ENCODE results near the gene DOCK8.
"Not testable (repeated sequence)": the region's sequence is repeated elsewhere in the genome, so short reads cannot be mapped to it uniquely, and the experiment has no call there.

Gene DOCK8

GRCh38 chr9:392077-392804, 177.6 kb downstream of the DOCK8 start:
- Histone ChIP-seq H3K36me3 (ENCODE audit: control insufficient read depth, insufficient read depth, low read length) (no peaks in the 10 kb centered on the region), H3K27me3 (ENCODE audit: control insufficient read depth, insufficient read depth, low read length) (no peaks in the 10 kb centered on the region), H3K4me3 (ENCODE audit: low read length) (no peak overlapping the region), H3K4me1 (ENCODE audit: control insufficient read depth, insufficient read depth, low read length) (no peaks in the 10 kb centered on the region), H3K9me3 (ENCODE audit: control insufficient read depth, low read length) (no peaks in the 10 kb centered on the region), H3K9ac (ENCODE audit: low read length) (no peak overlapping the region)

- H3K36me3 ChIP-seq (ENCODE audit: control insufficient read depth, insufficient read depth, low read length): no peaks in the 10 kb centered on the region
- no peak overlapping the region for H3K9ac ChIP-seq (ENCODE audit: low read length)
- H3K4me1 ChIP-seq (ENCODE audit: control insufficient read depth, insufficient read depth, low read length): no peaks in the 10 kb centered on the region
- H3K27me3 ChIP-seq (ENCODE audit: control insufficient read depth, insufficient read depth, low read length): no peaks in the 10 kb centered on the region
- H3K9me3 ChIP-seq (ENCODE audit: control insufficient read depth, low read length): no peaks in the 10 kb centered on the region
- H3K4me3 ChIP-seq (ENCODE audit: low read length): no peak overlapping the region
Observed at GRCh38 chr9:394347-395052, 179.8 kb downstream of the DOCK8 start.

- H3K4me3 ChIP-seq (ENCODE audit: low read length): no peak overlapping the region
- no peak overlapping the region for H3K9ac ChIP-seq (ENCODE audit: low read length)
- H3K36me3 ChIP-seq (ENCODE audit: control insufficient read depth, insufficient read depth, low read length): no peaks in the 10 kb centered on the region
- no peaks in the 10 kb centered on the region for H3K9me3 ChIP-seq (ENCODE audit: control insufficient read depth, low read length)
- no peaks in the 10 kb centered on the region for H3K27me3 ChIP-seq (ENCODE audit: control insufficient read depth, insufficient read depth, low read length)
- H3K4me1 ChIP-seq (ENCODE audit: control insufficient read depth, insufficient read depth, low read length): no peaks in the 10 kb centered on the region
Observed at GRCh38 chr9:396396-396795, 181.7 kb downstream of the DOCK8 start.

GRCh38 chr9:398085-398484, 183.4 kb downstream of the DOCK8 start:
- Histone ChIP-seq H3K9me3 (ENCODE audit: control insufficient read depth, low read length) (no peaks in the 10 kb centered on the region), H3K4me3 (ENCODE audit: low read length) (no peak overlapping the region), H3K9ac (ENCODE audit: low read length) (no peak overlapping the region), H3K27me3 (ENCODE audit: control insufficient read depth, insufficient read depth, low read length) (no peaks in the 10 kb centered on the region), H3K4me1 (ENCODE audit: control insufficient read depth, insufficient read depth, low read length) (no peaks in the 10 kb centered on the region), H3K36me3 (ENCODE audit: control insufficient read depth, insufficient read depth, low read length) (no peaks in the 10 kb centered on the region)

- no peaks in the 10 kb centered on the region for H3K36me3 ChIP-seq (ENCODE audit: control insufficient read depth, insufficient read depth, low read length)
- no peaks in the 10 kb centered on the region for H3K27me3 ChIP-seq (ENCODE audit: control insufficient read depth, insufficient read depth, low read length)
- no peak overlapping the region for H3K9ac ChIP-seq (ENCODE audit: low read length)
- no peaks in the 10 kb centered on the region for H3K4me1 ChIP-seq (ENCODE audit: control insufficient read depth, insufficient read depth, low read length)
- no peaks in the 10 kb centered on the region for H3K9me3 ChIP-seq (ENCODE audit: control insufficient read depth, low read length)
- no peak overlapping the region for H3K4me3 ChIP-seq (ENCODE audit: low read length)
Observed at GRCh38 chr9:401223-401622, 186.6 kb downstream of the DOCK8 start.

GRCh38 chr9:404234-404633, 189.6 kb downstream of the DOCK8 start:
- H3K36me3 ChIP-seq (ENCODE audit: control insufficient read depth, insufficient read depth, low read length): no peaks in the 10 kb centered on the region
- no peak overlapping the region for H3K4me3 ChIP-seq (ENCODE audit: low read length)
- H3K27me3 ChIP-seq (ENCODE audit: control insufficient read depth, insufficient read depth, low read length): no peaks in the 10 kb centered on the region
- no peaks in the 10 kb centered on the region for H3K9me3 ChIP-seq (ENCODE audit: control insufficient read depth, low read length)
- H3K4me1 ChIP-seq (ENCODE audit: control insufficient read depth, insufficient read depth, low read length): no peaks in the 10 kb centered on the region
- H3K9ac ChIP-seq (ENCODE audit: low read length): no peak overlapping the region

- Histone ChIP-seq H3K4me3 (ENCODE audit: low read length) (no peak overlapping the region), H3K9ac (ENCODE audit: low read length) (no peak overlapping the region), H3K36me3 (ENCODE audit: control insufficient read depth, insufficient read depth, low read length) (no peaks in the 10 kb centered on the region), H3K9me3 (ENCODE audit: control insufficient read depth, low read length) (no peaks in the 10 kb centered on the region), H3K4me1 (ENCODE audit: control insufficient read depth, insufficient read depth, low read length) (no peaks in the 10 kb centered on the region), H3K27me3 (ENCODE audit: control insufficient read depth, insufficient read depth, low read length) (no peaks in the 10 kb centered on the region)
Observed at GRCh38 chr9:405341-405740, 190.7 kb downstream of the DOCK8 start.

GRCh38 chr9:406886-407654, 192.4 kb downstream of the DOCK8 start:
- H3K9me3 ChIP-seq (ENCODE audit: control insufficient read depth, low read length): no peaks in the 10 kb centered on the region
- no peaks in the 10 kb centered on the region for H3K4me1 ChIP-seq (ENCODE audit: control insufficient read depth, insufficient read depth, low read length)
- no peak overlapping the region for H3K9ac ChIP-seq (ENCODE audit: low read length)
- no peak overlapping the region for H3K4me3 ChIP-seq (ENCODE audit: low read length)
- H3K27me3 ChIP-seq (ENCODE audit: control insufficient read depth, insufficient read depth, low read length): no peaks in the 10 kb centered on the region
- H3K36me3 ChIP-seq (ENCODE audit: control insufficient read depth, insufficient read depth, low read length): no peaks in the 10 kb centered on the region

GRCh38 chr9:409655-410054, 195.0 kb downstream of the DOCK8 start:
- H3K4me1 ChIP-seq (ENCODE audit: control insufficient read depth, insufficient read depth, low read length); H3K9me3 ChIP-seq (ENCODE audit: control insufficient read depth, low read length); H3K36me3 ChIP-seq (ENCODE audit: control insufficient read depth, insufficient read depth, low read length); H3K27me3 ChIP-seq (ENCODE audit: control insufficient read depth, insufficient read depth, low read length); H3K4me3 ChIP-seq (ENCODE audit: low read length); H3K9ac ChIP-seq (ENCODE audit: low read length): not testable (repeated sequence)

- Histone ChIP-seq H3K36me3 (ENCODE audit: control insufficient read depth, insufficient read depth, low read length) (no peaks in the 10 kb centered on the region), H3K9me3 (ENCODE audit: control insufficient read depth, low read length) (no peaks in the 10 kb centered on the region), H3K27me3 (ENCODE audit: control insufficient read depth, insufficient read depth, low read length) (no peaks in the 10 kb centered on the region), H3K4me3 (ENCODE audit: low read length) (no peak overlapping the region), H3K4me1 (ENCODE audit: control insufficient read depth, insufficient read depth, low read length) (peaks cover 4% of the 10 kb centered on the region), H3K9ac (ENCODE audit: low read length) (no peak overlapping the region)
Observed at GRCh38 chr9:414595-414994, 199.9 kb downstream of the DOCK8 start.

- no peaks in the 10 kb centered on the region for H3K9me3 ChIP-seq (ENCODE audit: control insufficient read depth, low read length)
- H3K27me3 ChIP-seq (ENCODE audit: control insufficient read depth, insufficient read depth, low read length): no peaks in the 10 kb centered on the region
- no peak overlapping the region for H3K4me3 ChIP-seq (ENCODE audit: low read length)
- H3K4me1 ChIP-seq (ENCODE audit: control insufficient read depth, insufficient read depth, low read length): peaks cover 9% of the 10 kb centered on the region
- no peaks in the 10 kb centered on the region for H3K36me3 ChIP-seq (ENCODE audit: control insufficient read depth, insufficient read depth, low read length)
- H3K9ac ChIP-seq (ENCODE audit: low read length): no peak overlapping the region
Observed at GRCh38 chr9:419571-420171, 205.0 kb downstream of the DOCK8 start.

- Histone ChIP-seq H3K27me3 (ENCODE audit: control insufficient read depth, insufficient read depth, low read length) (no peaks in the 10 kb centered on the region), H3K9ac (ENCODE audit: low read length) (no peak overlapping the region), H3K4me1 (ENCODE audit: control insufficient read depth, insufficient read depth, low read length) (peaks cover 9% of the 10 kb centered on the region), H3K36me3 (ENCODE audit: control insufficient read depth, insufficient read depth, low read length) (no peaks in the 10 kb centered on the region), H3K9me3 (ENCODE audit: control insufficient read depth, low read length) (no peaks in the 10 kb centered on the region), H3K4me3 (ENCODE audit: low read length) (no peak overlapping the region)
Observed at GRCh38 chr9:421896-422295, 207.2 kb downstream of the DOCK8 start.
